ENCODE results near the gene HBM.

DNA sequence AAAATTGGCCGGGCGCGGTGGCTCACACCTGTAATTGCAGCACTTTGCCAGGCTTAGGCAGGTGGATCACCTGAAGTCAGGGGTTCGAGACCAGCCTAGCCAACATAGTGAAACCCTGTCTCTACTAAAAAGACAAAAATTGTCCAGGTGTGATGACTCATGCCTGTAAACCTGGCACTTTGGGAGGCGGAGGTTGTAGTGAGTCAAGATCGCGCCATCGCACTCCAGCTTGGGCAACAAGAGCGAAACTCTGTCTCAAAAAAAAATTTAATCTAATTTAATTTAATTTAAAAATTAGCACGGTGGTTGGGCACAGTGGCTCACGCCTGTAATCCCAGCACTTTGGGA lies 12.9 kb downstream of the HBM start:
- TF ChIP-seq, protein P1, sequence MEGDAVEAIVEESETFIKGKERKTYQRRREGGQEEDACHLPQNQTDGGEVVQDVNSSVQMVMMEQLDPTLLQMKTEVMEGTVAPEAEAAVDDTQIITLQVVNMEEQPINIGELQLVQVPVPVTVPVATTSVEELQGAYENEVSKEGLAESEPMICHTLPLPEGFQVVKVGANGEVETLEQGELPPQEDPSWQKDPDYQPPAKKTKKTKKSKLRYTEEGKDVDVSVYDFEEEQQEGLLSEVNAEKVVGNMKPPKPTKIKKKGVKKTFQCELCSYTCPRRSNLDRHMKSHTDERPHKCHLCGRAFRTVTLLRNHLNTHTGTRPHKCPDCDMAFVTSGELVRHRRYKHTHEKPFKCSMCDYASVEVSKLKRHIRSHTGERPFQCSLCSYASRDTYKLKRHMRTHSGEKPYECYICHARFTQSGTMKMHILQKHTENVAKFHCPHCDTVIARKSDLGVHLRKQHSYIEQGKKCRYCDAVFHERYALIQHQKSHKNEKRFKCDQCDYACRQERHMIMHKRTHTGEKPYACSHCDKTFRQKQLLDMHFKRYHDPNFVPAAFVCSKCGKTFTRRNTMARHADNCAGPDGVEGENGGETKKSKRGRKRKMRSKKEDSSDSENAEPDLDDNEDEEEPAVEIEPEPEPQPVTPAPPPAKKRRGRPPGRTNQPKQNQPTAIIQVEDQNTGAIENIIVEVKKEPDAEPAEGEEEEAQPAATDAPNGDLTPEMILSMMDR (IDR thresholded peaks at IDR 0.05) = no peak
- TF ChIP-seq POLR2A (IDR thresholded peaks at IDR 0.05) = no peak
- no peak for TF ChIP-seq POLR2AphosphoS5 (IDR thresholded peaks at IDR 0.05; ENCODE audit: insufficient read depth in 1 of 2, low read depth in 1 of 2)

All from vagina (tissue), 2 donors.